Measurements from ENCODE around the gene MAP1LC3A. TPM values are rescaled to one million over a fixed set of nuclear protein-coding genes. Genes with fewer than 3 reads are reported as not detected.

Gene MAP1LC3A
- total RNA-seq, 1 donor from 2014 or later: 6.6 TPM

DNA sequence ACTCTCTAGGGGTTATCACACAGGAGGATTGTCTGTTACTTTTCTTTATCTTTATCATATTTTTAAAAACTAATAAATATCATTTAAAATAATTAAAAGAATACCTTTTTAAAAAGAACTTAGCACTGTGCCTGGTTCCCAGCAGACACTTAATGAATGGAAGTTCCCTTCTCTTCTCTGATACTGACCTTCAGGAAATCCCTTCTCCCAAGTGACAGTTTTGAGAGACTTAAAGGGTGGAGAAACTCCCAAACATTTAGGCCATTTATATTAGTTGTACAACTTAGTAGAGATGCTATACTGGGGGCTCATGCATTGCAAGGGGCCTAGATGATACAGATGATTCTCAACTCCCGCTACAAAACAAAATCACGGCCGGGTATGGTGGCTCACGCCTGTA is 18.5 kb downstream of the MAP1LC3A start:
- FAIRE-seq (no peak), DNase-seq (ENCODE audit: low read depth) (no peak)
- TF ChIP-seq, protein P1, sequence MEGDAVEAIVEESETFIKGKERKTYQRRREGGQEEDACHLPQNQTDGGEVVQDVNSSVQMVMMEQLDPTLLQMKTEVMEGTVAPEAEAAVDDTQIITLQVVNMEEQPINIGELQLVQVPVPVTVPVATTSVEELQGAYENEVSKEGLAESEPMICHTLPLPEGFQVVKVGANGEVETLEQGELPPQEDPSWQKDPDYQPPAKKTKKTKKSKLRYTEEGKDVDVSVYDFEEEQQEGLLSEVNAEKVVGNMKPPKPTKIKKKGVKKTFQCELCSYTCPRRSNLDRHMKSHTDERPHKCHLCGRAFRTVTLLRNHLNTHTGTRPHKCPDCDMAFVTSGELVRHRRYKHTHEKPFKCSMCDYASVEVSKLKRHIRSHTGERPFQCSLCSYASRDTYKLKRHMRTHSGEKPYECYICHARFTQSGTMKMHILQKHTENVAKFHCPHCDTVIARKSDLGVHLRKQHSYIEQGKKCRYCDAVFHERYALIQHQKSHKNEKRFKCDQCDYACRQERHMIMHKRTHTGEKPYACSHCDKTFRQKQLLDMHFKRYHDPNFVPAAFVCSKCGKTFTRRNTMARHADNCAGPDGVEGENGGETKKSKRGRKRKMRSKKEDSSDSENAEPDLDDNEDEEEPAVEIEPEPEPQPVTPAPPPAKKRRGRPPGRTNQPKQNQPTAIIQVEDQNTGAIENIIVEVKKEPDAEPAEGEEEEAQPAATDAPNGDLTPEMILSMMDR (IDR thresholded peaks at IDR 0.05; ENCODE audit: insufficient read depth, low read length, severe bottlenecking): no peak
- Histone ChIP-seq H3K36me3 (ENCODE audit: control insufficient read depth, insufficient read depth, low read length) (peaks cover 5% of the 10 kb centered on the region), H3K4me3 (ENCODE audit: low read depth, low read length) (no peak overlapping the region), H3K27me3 (ENCODE audit: control insufficient read depth, insufficient read depth, low read length) (no peaks in the 10 kb centered on the region)

DNA sequence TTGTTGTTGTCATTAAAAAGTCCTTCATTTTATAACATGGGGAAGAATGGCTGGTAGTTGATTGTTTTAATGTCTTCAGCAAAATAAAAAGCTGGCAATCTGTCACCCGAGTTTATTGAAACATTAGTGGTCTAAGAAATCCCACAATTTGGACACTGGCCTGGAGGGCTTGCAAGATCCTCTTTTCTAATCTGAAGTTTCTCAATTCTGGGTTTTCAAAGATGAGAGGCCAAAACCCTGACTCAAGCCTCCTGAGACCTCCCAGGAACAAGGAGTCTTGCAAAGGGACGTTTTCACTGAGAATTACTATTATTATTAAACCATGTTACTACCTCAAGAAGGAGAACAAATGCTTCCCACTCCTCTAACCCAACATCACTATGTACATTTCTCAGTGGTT is 19.5 kb downstream of the MAP1LC3A start:
- no peak for FAIRE-seq
- Histone ChIP-seq H3K27me3 (ENCODE audit: control insufficient read depth, insufficient read depth, low read length) (no peaks in the 10 kb centered on the region), H3K4me3 (ENCODE audit: low read depth, low read length) (no peak overlapping the region), H3K36me3 (ENCODE audit: control insufficient read depth, insufficient read depth, low read length) (peaks cover 5% of the 10 kb centered on the region)
- no peak for DNase-seq (ENCODE audit: low read depth)
- TF ChIP-seq, protein P1 (IDR thresholded peaks at IDR 0.05; ENCODE audit: insufficient read depth, low read length, severe bottlenecking): no peak

DNA sequence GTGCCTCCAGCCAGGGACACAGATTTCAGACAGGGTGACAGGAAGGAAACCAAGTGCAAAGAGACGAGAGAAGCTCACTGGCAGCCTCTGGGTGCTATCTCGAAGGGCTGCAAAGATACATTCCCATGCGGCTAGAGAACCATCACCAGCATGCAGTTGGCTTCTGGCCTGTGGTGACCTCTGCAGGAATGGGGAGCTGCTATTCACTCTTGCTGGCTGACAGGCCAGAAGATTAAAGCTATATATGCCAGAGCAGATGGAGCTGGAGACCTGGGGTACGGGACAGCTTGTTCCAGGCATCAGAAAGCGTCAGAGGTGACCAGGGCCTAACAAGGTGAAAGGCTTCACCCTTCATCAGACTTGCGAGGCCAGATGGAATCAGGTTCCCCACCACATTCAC is 20.0 kb downstream of the MAP1LC3A start:
- TF ChIP-seq, protein P1 (IDR thresholded peaks at IDR 0.05; ENCODE audit: insufficient read depth, low read length, severe bottlenecking): no peak
- DNase-seq (ENCODE audit: low read depth) (no peak), FAIRE-seq (no peak)
- Histone ChIP-seq H3K36me3 (ENCODE audit: control insufficient read depth, insufficient read depth, low read length) (peaks cover 3% of the 10 kb centered on the region), H3K27me3 (ENCODE audit: control insufficient read depth, insufficient read depth, low read length) (no peaks in the 10 kb centered on the region), H3K4me3 (ENCODE audit: low read depth, low read length) (no peak overlapping the region)

DNA sequence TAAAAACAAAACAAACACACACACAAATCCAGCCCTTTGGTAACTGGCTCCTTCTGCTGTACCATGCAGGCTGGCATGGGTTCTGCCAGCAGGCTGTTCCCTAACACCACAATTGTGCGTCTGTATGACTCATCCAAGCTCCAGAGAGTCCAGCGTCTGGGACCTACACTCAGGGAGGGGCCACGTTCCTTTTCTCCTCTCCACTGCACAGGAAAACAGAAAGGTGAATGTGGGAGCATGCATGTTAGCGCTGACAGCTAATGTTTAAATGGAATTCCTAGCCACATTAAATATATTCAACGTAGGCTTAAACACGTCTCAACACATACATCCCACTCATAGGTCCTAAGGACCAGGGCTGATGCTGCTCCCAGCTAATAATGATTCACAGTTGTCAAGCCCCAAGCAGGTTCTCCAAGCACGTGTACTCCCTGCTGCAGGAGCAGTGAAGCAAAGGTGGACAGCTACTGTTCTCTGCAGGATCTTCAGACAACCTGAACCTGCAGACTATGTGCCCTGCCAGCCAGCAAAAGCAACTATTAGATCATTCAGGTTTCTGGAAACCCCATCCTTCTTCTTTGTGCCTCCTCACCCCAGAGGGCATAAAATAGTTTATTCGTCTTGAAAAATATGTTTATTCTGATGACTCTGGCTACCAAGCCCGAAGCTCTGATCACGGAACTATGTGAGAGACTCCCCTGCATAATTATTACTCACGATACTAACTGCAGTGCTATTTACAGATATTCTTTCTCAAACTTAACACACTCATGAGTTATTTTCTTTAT is 20.9 kb downstream of the MAP1LC3A start:
- peak; percentile 95 for FAIRE-seq
- Histone ChIP-seq H3K27me3 (ENCODE audit: control insufficient read depth, insufficient read depth, low read length) (no peaks in the 10 kb centered on the region), H3K36me3 (ENCODE audit: control insufficient read depth, insufficient read depth, low read length) (peaks cover 1% of the 10 kb centered on the region), H3K4me3 (ENCODE audit: low read depth, low read length) (no peak overlapping the region)
- peak; percentile 99 for DNase-seq (ENCODE audit: low read depth)
- TF ChIP-seq, protein P1 (IDR thresholded peaks at IDR 0.05; ENCODE audit: insufficient read depth, low read length, severe bottlenecking): peak; percentile 79

DNA sequence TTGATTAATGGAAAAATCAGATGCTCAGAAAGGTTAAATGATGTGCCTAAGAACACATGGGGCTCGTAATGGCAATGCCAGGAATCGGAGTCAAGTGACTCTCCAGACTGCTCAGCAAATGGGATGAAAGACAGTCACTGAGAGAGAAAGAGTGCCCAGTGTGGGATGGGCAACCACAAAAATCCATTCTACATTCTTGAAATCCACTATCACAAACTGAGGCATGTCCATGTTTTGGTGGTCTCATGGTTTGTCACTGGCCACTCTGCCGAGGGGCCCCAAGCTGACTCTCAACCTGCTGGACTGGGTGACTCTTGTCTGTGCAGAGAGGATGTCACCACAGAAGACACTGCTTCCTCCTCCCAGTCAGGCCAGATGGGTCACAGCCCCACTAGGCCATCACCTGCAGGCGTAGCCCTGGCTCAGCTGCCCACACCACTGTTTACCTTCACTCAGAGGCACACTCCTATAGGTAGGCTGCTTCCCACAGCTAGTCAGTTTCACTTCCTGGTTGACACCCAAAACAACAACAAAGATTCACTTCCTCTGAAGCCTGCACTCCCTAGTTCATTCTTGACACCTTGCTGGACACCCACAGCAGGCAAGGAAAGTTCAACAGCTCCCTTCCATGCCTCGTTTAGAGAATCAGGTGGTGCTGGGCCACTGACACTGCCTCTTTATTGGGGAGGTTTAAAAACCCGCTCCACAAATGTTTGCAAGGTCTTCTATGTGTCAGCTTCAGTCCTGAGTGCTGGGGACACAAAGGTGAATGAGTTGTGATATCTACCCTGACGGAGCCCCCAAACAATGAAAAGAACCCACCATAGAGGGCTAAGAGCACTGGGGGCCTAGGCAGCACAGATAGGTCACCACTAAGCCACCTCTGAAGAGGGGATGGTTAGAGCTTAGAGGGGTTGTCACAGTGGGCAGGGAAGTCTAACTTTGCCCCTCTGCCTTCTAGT is 21.7 kb downstream of the MAP1LC3A start:
- peak; percentile 44 for DNase-seq (ENCODE audit: low read depth)
- Histone ChIP-seq H3K36me3 (ENCODE audit: control insufficient read depth, insufficient read depth, low read length) (peaks cover 3% of the 10 kb centered on the region), H3K4me3 (ENCODE audit: low read depth, low read length) (no peak overlapping the region), H3K27me3 (ENCODE audit: control insufficient read depth, insufficient read depth, low read length) (no peaks in the 10 kb centered on the region)
- TF ChIP-seq, protein P1 (IDR thresholded peaks at IDR 0.05; ENCODE audit: insufficient read depth, low read length, severe bottlenecking): no peak
- FAIRE-seq: no peak
